Fibroblast of pulmonary artery (primary cell): ENCODE measurements around the gene CCR7.
"Not testable (repeated sequence)": the region's sequence is repeated elsewhere in the genome, so short reads cannot be mapped to it uniquely, and the experiment has no call there.

Source experiments
- DNase-seq: peaks from one replicate; pipeline ENCODE4 v3.0.0-alpha.2; 2010; ENCODE audit warnings: low read depth
- H3K4me3 ChIP-seq: replicated peaks from 2 replicates; pipeline ENCODE4 v1.5.1; 2011; ENCODE audit warnings: low read depth, mild to moderate bottlenecking, control low read depth, low read length, moderate library complexity
- TF ChIP-seq, protein P1 (sequence below): IDR thresholded peaks from 2 replicates; pipeline ENCODE4 v1.5.1; 2011; ENCODE audit warnings: mild to moderate bottlenecking, control low read depth, low read length, inconsistent platforms; ENCODE audit errors: missing control alignments

CCR7 gene

DNA sequence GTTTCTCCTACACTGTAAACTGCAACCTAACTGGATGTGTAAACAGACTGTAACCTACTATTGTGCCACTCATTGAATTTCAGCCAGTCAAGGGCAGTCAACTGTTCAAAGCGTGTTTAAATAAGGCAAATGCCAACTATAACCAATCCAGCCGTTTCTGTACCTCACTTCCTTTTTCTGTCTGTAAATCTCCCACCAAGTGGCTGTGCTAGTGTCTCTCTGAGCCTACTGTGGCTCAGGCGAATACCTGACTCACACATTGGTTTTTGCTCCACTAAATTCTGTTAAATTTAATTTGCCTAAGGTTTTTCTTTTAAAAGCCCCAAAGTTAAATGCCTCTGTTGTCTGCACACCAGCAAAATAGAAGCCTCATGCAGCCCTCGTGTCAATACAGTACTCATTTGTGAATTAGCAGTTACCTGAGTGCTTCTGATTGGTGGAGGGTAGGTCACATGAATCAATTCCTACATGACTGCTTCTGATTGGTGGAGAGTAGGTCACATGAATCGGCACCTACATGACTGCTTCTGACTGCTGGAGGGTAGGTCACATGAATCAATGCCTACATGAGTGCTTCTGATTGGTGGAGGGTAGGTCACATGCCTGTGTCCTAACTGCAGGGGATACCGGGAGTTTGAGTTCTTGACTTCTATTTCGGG, 31.1 kb upstream of the CCR7 start:
- peak; percentile 9 for DNase-seq
- H3K4me3 ChIP-seq: no peak overlapping the region
- TF ChIP-seq, protein P1, sequence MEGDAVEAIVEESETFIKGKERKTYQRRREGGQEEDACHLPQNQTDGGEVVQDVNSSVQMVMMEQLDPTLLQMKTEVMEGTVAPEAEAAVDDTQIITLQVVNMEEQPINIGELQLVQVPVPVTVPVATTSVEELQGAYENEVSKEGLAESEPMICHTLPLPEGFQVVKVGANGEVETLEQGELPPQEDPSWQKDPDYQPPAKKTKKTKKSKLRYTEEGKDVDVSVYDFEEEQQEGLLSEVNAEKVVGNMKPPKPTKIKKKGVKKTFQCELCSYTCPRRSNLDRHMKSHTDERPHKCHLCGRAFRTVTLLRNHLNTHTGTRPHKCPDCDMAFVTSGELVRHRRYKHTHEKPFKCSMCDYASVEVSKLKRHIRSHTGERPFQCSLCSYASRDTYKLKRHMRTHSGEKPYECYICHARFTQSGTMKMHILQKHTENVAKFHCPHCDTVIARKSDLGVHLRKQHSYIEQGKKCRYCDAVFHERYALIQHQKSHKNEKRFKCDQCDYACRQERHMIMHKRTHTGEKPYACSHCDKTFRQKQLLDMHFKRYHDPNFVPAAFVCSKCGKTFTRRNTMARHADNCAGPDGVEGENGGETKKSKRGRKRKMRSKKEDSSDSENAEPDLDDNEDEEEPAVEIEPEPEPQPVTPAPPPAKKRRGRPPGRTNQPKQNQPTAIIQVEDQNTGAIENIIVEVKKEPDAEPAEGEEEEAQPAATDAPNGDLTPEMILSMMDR: no peak

DNA sequence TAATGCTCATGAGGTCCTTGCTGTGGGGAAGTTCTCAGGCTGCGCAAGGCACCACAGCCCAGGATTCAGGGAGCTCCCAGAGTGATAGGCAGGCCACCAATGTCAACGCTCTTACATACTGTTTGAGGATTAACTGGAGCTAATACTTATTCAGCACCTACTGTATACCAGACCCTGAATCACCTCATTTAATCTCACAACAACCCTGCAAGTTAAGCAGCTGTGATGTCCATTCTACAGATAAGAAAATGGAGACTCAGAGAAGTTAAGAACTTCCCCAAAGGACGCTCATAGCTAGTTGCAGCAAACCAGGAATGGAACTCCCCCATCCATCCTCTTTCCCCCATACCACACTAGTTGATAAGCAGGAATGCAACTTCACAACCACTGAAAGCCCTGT, 25.5 kb upstream of the CCR7 start:
- TF ChIP-seq, protein P1: no peak
- no peak overlapping the region for H3K4me3 ChIP-seq
- DNase-seq: no peak

GRCh38 chr17:40588552-40588951, 23.3 kb upstream of the CCR7 start:
- H3K4me3 ChIP-seq: no peak overlapping the region
- DNase-seq: no peak
- TF ChIP-seq, protein P1: no peak

GRCh38 chr17:40586264-40586663, 21.0 kb upstream of the CCR7 start:
- H3K4me3 ChIP-seq, DNase-seq: not testable (repeated sequence)

GRCh38 chr17:40584950-40585349, 19.7 kb upstream of the CCR7 start:
- not testable (repeated sequence) for H3K4me3 ChIP-seq

GRCh38 chr17:40582328-40582901, 17.1 kb upstream of the CCR7 start:
- DNase-seq: peak; percentile 29
- H3K4me3 ChIP-seq: no peak overlapping the region

More at GRCh38 chr17:40584950-40585349, 19.7 kb upstream of the CCR7 start:
- not testable (repeated sequence) for DNase-seq

GRCh38 chr17:40580140-40580539, 14.9 kb upstream of the CCR7 start:
- no peak overlapping the region for H3K4me3 ChIP-seq
- no peak for DNase-seq
- TF ChIP-seq, protein P1: no peak

More at GRCh38 chr17:40582328-40582901, 17.1 kb upstream of the CCR7 start:
- TF ChIP-seq, protein P1: no peak

- TF ChIP-seq, protein P1: no peak
- no peak overlapping the region for H3K4me3 ChIP-seq
- DNase-seq: no peak
Measured at GRCh38 chr17:40579471-40579870, 14.2 kb upstream of the CCR7 start.
